Keratinocyte (primary cell): ENCODE measurements around the gene NRG3. TPM values are rescaled to one million over a fixed set of nuclear protein-coding genes. Genes with fewer than 3 reads are reported as not detected.

Source experiments
- DNase-seq: peaks from one replicate; pipeline ENCODE4 v3.0.0-alpha.2; 2011; ENCODE audit warnings: low read depth, missing footprints, low spot score
- FAIRE-seq: peaks from 2 replicates; lab custom pipeline; 2011; peaks lifted over from hg19 to GRCh38; lab: Jason Lieb, UNC
- H2AFZ ChIP-seq: 2 replicates; pipeline ENCODE4 v1.6.0; 2012; ENCODE audit warnings: low read length, control low read depth, inconsistent platforms; ENCODE audit not compliant: control insufficient read depth
- H3K27ac ChIP-seq: 2 replicates; pipeline ENCODE4 v1.5.1; 2011; ENCODE audit warnings: low read length; ENCODE audit not compliant: control insufficient read depth, insufficient read depth
- H3K27me3 ChIP-seq: 3 replicates; pipeline ENCODE4 v1.6.0; 2011; ENCODE audit warnings: low read length; ENCODE audit not compliant: control insufficient read depth, insufficient read depth; ENCODE audit errors: extremely low read depth
- H3K36me3 ChIP-seq, 2 experiments: 2 replicates in 1 of 2; 3 replicates in 1 of 2; pipeline ENCODE4 v1.5.1; 2011; ENCODE audit warnings: low read length in 2 of 2, mild to moderate bottlenecking in 1 of 2; ENCODE audit not compliant: control insufficient read depth in 2 of 2, insufficient read depth in 2 of 2; ENCODE audit errors: extremely low read depth in 1 of 2
- H3K4me1 ChIP-seq: 3 replicates; pipeline ENCODE4 v1.5.1; 2011; ENCODE audit warnings: low read length; ENCODE audit not compliant: control insufficient read depth, insufficient read depth; ENCODE audit errors: extremely low read depth
- H3K4me2 ChIP-seq: 3 replicates; pipeline ENCODE4 v1.6.0; 2011; ENCODE audit warnings: low read depth, low read length; ENCODE audit not compliant: control insufficient read depth, insufficient read depth; ENCODE audit errors: extremely low read depth
- H3K4me3 ChIP-seq, 3 experiments: fragments of 200-600 bp in 1 of 3; sonication (generic) in 1 of 3; 2 replicates in 2 of 3; 3 replicates in 1 of 3; pipeline ENCODE4 v1.5.1; 2011 to 2016; ENCODE audit warnings: low read length in 3 of 3, mild to moderate bottlenecking in 3 of 3, control low read depth in 2 of 3, inconsistent platforms in 1 of 3, low read depth in 1 of 3, mixed read lengths in 1 of 3, mixed run types in 1 of 3, moderate library complexity in 1 of 3; ENCODE audit not compliant: control insufficient read depth in 2 of 3, insufficient read depth in 2 of 3; ENCODE audit errors: extremely low read depth in 1 of 3
- H3K79me2 ChIP-seq: 2 replicates; pipeline ENCODE4 v1.6.0; 2012; ENCODE audit warnings: low read length; ENCODE audit not compliant: control insufficient read depth, insufficient read depth
- H3K9ac ChIP-seq: 3 replicates; pipeline ENCODE4 v1.6.0; 2011; ENCODE audit warnings: low read length; ENCODE audit not compliant: control insufficient read depth, insufficient read depth; ENCODE audit errors: extremely low read depth
- H3K9me1 ChIP-seq: 3 replicates; pipeline ENCODE4 v1.6.0; 2011; ENCODE audit warnings: low read length; ENCODE audit not compliant: control insufficient read depth, insufficient read depth; ENCODE audit errors: extremely low read depth
- H3K9me3 ChIP-seq: 2 replicates; pipeline ENCODE4 v1.5.1; 2012; ENCODE audit warnings: low read depth, low read length; ENCODE audit not compliant: control insufficient read depth
- H4K20me1 ChIP-seq: 3 replicates; pipeline ENCODE4 v1.6.0; 2011; ENCODE audit warnings: low read length; ENCODE audit not compliant: control insufficient read depth, insufficient read depth; ENCODE audit errors: extremely low read depth
- CTCF ChIP-seq, 3 experiments: IDR thresholded peaks in 1 of 3; conservative IDR thresholded peaks in 1 of 3; optimal IDR thresholded peaks in 1 of 3; 2 replicates in 2 of 3; 3 replicates in 1 of 3; pipeline versions ENCODE3 to v1.5.1; 2011; ENCODE audit warnings: low read length in 3 of 3, mild to moderate bottlenecking in 3 of 3, moderate library complexity in 2 of 3, control low read depth in 1 of 3, inconsistent platforms in 1 of 3; ENCODE audit not compliant: insufficient read depth in 2 of 3; ENCODE audit errors: extremely low read depth in 1 of 3
- EZH2 ChIP-seq: IDR thresholded peaks from one replicate; pipeline ENCODE4 v1.6.1; 2012; ENCODE audit warnings: inconsistent platforms, mild to moderate bottlenecking, low read length, moderate library complexity
- dilution Hi-C: fragments of 300-500 bp; cut with MboI; formaldehyde crosslinking; loops from one replicate; pipeline ENCODE4 v1.7.0; 2020; ENCODE audit warnings: low sequenced_read_pairs; ENCODE audit not compliant: extremely low pct_ligation_motif_present
- polyA plus RNA-seq, 5 experiments: library from polyadenylated mRNA; depleted of rRNA in 3 of 5; stranded (reverse) in 3 of 5; stranded (forward) in 1 of 5; unstranded in 1 of 5; fragments of >200 nt; gene quantifications; 1 replicate in 1 of 5; 2 replicates in 3 of 5; 3 replicates in 1 of 5; pipeline versions ENCODE4 v1.2.1 to v1.2.3, GENCODE V29; 2011 to 2012; ENCODE audit warnings: missing spikeins in 2 of 5, low read depth in 1 of 5, low replicate concordance in 1 of 5

The NRG3 gene
- polyA plus RNA-seq, 1 donor (not counting 4 experiments of a cell fraction or from before 2014, with no cell fraction given): not detected

DNA sequence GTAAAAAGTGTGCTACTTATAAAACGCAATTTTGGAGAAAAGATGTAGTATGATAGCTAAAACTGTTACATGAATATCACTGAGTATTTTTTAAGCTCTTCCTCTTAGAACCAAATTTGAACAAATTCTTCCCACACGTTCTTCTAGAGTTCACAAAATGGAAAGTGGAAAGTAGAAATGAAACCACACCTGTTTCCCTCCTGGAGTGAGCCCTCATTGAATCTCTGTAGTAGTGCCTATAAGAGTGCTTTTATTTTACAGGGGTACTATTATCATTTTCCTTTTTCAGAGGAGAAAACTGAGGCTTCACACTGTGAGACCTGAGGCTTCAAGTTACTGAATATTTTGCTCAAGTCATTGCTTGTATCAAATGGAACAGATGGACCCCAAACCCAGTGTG is 393.0 kb downstream of the NRG3 start:
- Histone ChIP-seq H3K9me1 (no peaks in the 10 kb centered on the region), H3K27ac (no peak overlapping the region), H3K36me3 (no peaks in the 10 kb centered on the region), H3K27me3 (no peaks in the 10 kb centered on the region), H3K9me3 (no peaks in the 10 kb centered on the region), H2AFZ (no peak overlapping the region), H3K4me1 (no peaks in the 10 kb centered on the region), H3K9ac (no peak overlapping the region), H3K4me2 (no peak overlapping the region), H4K20me1 (no peaks in the 10 kb centered on the region), H3K79me2 (no peaks in the 10 kb centered on the region), H3K4me3 (no peak overlapping the region)
- dilution Hi-C loops: no loop called here
- DNase-seq (no peak), FAIRE-seq (no peak)
- no peak for TF ChIP-seq EZH2
- no peak for TF ChIP-seq CTCF (optimal IDR thresholded peaks at IDR 0.05 in 1 of 3, IDR thresholded peaks at IDR 0.05 in 1 of 3, conservative IDR thresholded peaks at IDR 0.05 in 1 of 3; ENCODE audit: extremely low read depth in 1 of 3, insufficient read depth in 2 of 3, low read length in 3 of 3)

- FAIRE-seq (no peak), DNase-seq (no peak)
- H3K4me2 ChIP-seq: no peak overlapping the region
- dilution Hi-C loops: no loop called here
- H3K36me3 ChIP-seq: no peaks in the 10 kb centered on the region
- no peak overlapping the region for H3K27ac ChIP-seq
- no peak overlapping the region for H3K9ac ChIP-seq
- H2AFZ ChIP-seq: no peak overlapping the region
- no peaks in the 10 kb centered on the region for H3K9me3 ChIP-seq
- no peak for TF ChIP-seq CTCF (optimal IDR thresholded peaks at IDR 0.05 in 1 of 3, IDR thresholded peaks at IDR 0.05 in 1 of 3, conservative IDR thresholded peaks at IDR 0.05 in 1 of 3; ENCODE audit: extremely low read depth in 1 of 3, insufficient read depth in 2 of 3, low read length in 3 of 3)
- TF ChIP-seq EZH2: no peak
- H3K79me2 ChIP-seq: no peaks in the 10 kb centered on the region
- no peaks in the 10 kb centered on the region for H3K9me1 ChIP-seq
- no peaks in the 10 kb centered on the region for H4K20me1 ChIP-seq
- H3K4me3 ChIP-seq: no peak overlapping the region
- no peaks in the 10 kb centered on the region for H3K27me3 ChIP-seq
- no peaks in the 10 kb centered on the region for H3K4me1 ChIP-seq
Measured at GRCh38 chr10:82277591-82277990, 402.6 kb downstream of the NRG3 start.
